ENCODE results near the gene SUCLG2.
"Not testable (repeated sequence)": the region's sequence is repeated elsewhere in the genome, so short reads cannot be mapped to it uniquely, and the experiment has no call there.

SUCLG2 gene

GRCh38 chr3:67605377-67605776 is 49.0 kb downstream of the SUCLG2 start:
- DNase-seq, result no peak

DNA sequence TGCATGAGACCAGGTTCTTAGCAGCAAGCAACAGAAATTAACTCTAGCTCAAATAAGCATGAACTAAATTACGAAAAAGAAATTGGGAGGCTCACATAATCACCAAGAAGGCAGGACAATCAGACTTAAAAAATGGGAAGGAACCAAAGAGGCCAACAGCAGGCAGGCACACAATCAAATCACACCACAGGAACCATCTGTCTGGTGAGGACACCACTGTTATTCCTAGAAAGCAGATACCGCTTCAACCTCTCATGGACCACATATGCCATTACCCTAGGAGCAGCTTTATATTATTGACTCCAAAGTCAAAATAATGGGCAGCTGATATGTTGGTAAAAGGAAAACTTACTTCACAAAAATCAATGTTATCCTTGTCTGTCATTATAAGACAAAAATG is 51.6 kb downstream of the SUCLG2 start:
- no peak for DNase-seq

DNA sequence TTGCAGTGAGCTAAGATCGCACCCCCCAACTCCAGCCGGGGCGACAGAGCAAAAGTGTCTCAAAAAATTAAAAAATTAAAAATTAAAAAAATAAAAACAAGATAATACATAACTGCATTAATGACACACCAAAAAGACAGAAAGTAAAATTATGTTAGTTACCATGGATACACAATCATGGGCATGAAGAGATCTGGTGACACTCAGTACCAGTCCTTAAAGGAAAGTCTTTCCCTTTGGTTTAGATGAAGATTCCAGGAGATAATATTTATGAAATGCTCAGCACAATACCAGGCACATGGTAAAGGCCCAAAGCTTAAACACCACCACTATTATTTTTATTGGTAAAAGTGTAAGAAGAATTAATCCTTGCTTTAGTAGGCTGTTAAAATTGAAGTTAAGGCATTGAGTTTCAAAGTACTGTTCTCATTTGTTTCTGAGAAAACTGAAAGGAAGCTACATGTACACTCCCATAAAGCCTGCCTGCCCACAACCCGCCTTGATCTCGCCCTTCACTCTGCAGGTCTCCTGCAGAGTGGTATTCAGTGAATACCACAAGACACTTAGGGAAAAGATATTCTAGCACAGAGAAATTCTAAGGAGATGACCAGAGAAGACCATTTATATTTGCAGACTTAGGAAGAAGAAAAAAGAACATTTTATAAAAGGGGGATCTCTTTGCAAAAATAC is 52.3 kb downstream of the SUCLG2 start:
- DNase-seq, result no peak

DNA sequence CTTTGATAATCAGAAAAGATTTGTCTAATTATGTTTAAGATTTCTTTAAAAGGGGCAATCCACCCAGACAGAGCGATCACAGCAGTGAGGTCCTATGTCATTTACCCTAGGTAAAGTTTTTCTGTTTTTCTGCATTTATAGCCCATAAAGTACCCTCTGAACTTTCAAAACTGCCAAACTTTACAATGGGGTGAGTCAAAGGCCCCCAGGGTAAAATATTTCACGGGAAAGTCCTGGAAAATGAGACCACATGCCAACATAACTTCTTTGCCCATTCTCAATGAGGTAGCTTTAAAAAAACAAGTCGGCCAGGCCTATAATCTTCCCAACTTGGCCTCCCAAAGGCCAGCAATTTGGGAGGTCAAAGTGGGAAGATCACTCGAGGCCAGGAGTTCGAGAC is 53.0 kb downstream of the SUCLG2 start:
- no peak for DNase-seq

GRCh38 chr3:67599821-67600220 is 54.6 kb downstream of the SUCLG2 start:
- no peak for DNase-seq

- no peak for DNase-seq
Measured at GRCh38 chr3:67598814-67599556, 55.4 kb downstream of the SUCLG2 start.

- DNase-seq, result no peak
Measured at GRCh38 chr3:67595424-67595823, 59.0 kb downstream of the SUCLG2 start.

GRCh38 chr3:67593761-67594234 is 60.6 kb downstream of the SUCLG2 start:
- DNase-seq, result no peak

- no peak for DNase-seq
Measured at GRCh38 chr3:67592057-67592456, 62.4 kb downstream of the SUCLG2 start.

DNA sequence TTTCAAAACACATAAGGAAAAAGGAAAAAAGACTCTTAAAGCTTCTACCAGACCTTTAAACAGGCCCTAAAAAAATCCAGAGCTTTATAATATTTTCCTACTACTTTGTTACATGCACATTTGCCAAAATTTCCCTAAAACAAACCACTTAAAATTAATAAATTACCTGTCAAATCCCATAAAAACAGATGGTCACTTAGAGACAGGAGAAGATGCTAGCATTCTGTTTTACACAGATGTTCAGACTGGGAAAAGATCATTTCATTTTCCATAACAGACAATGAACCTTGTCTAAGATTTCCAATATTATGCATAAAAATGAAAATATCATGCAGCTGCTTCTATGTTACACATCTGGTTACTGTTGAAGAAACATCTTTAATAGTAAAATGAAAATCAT is 66.6 kb downstream of the SUCLG2 start:
- DNase-seq, result no peak

- DNase-seq, result no peak
Measured at GRCh38 chr3:67587301-67587700, 67.1 kb downstream of the SUCLG2 start.

DNA sequence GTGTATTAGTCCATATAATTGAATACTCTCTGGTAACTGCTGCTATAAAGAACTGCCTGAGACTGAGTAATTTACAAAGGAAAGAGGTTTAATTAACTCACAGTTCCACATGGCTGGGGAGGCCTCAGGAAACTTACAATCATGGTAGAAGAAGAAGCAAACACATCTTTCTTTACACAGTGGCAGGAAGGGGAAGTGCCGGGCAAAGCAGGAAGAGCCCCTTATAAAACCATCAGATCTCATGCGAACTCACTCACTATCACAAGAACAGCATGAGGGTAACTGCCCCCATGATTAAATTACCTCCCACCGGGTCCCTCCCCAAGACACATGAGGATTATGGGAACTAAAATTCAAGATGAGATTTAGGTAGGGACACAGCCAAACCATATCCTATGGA is 69.8 kb downstream of the SUCLG2 start:
- not testable (repeated sequence) for DNase-seq

- DNase-seq, result no peak
Measured at GRCh38 chr3:67580430-67581000, 73.9 kb downstream of the SUCLG2 start.

DNA sequence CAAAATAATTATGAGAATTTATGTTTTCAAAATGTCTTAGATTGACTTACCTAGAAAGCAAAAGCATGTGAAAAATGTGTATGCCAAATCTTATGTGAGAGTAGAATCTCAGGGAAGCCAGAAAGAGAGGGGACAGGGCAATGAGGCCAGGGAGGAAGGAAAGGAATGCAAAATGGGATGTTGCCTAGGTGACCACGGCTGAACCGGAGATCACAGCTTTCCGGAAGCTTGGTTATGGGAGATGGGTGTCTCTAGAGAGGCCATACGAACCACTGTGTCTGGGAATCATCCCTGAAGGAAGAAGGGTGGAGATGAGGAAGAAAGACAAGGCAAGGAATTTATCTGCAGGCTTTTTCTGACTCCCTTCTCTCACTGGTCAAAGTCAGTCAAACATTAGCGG is 76.0 kb downstream of the SUCLG2 start:
- DNase-seq, result no peak

- DNase-seq, result no peak
Measured at GRCh38 chr3:67576441-67576840, 78.0 kb downstream of the SUCLG2 start.

- DNase-seq, result no peak
Measured at GRCh38 chr3:67569324-67569723, 85.1 kb downstream of the SUCLG2 start.

DNA sequence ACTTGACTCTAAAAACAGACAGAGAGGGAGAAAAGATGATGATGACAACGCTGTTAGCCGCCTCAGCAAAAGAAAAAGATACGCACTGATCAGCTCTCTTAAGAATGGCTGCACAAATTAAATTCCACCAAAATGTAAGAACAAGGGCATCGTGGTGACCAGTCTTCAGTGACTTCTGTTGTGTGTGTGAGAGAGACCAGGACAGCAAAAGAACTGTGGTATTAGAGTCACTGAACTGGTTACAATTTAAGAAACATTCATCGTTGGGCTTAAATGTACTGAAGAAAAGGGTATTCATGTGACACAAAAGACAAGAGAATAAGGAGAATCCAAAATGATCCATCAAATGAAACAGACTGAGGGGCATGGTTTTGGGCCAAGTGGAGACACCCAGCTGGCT is 86.5 kb downstream of the SUCLG2 start:
- DNase-seq, result no peak

DNA sequence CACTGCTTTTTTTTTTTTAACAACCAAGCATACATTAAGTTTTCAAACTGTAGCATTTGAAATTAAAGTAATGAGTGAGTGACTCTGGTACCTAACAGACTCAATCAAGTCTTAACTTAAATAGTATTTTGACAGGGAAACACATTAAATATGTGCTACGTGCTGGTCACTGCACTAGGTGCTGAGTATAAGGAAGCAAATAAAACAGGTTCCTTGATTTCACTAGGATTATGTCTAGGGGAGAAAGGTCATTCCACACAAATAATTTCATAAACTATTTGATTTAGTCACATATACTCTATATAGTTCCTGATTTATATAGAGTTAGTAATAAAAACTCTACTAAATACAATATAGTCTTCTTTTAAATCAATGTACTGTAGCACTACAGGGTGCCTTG is 89.4 kb downstream of the SUCLG2 start:
- DNase-seq, result no peak

- no peak for DNase-seq
Measured at GRCh38 chr3:67564008-67564407, 90.4 kb downstream of the SUCLG2 start.

DNA sequence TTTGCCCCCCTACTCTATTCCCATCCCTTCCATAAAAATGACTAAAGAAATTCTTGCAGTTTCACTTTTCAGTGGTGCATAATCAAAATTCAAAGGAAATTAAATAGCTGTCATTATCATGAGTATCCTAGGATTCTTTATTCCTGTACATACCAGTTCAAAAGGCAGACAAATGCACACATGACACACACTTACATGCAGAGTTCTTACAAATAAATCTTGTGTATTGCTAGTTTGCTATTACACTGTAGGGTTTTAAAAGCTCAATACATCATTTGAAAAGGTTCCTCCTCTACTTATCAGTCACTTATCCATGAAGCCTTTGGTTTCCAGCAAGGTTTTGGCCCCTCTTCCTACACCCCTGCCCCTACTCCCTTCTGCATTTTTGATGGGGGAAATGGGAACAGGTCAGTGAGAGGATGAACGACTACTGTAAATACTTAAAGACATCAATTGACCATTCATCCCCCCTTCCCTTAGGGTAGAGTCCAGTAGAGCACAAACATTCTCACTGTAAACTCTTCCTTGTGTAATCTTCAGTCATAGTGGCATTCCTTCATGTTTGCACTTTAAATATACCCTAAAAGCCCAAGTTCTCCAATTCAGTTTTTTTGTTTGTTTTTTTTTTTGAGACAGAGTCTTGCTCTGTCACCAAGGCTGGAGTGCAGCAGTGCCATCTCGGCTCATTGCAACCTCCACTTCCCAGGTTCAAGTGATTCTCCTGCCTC is 92.6 kb downstream of the SUCLG2 start:
- no peak for DNase-seq

- DNase-seq, result no peak
Measured at GRCh38 chr3:67561266-67561665, 93.1 kb downstream of the SUCLG2 start.

GRCh38 chr3:67559029-67559605 is 95.3 kb downstream of the SUCLG2 start:
- no peak for DNase-seq

GRCh38 chr3:67558426-67558825 is 96.0 kb downstream of the SUCLG2 start:
- DNase-seq, result no peak
